K562 (cell line): ENCODE results near the gene IFNK. TPM values are rescaled to one million over a fixed set of nuclear protein-coding genes. Genes with fewer than 3 reads are reported as not detected.

ENCODE experiments used
- ATAC-seq: fragments of 200-7000 bp; cut with Tn5 transposase; 3 replicates; pipeline ENCODE4 v1.9.1; 2020; ENCODE audit warnings: moderate library complexity
- BruUV-seq: library from RNA; stranded (reverse); fragments of 400-500 nt; replicated peaks from 2 replicates; lab custom pipeline; 2021; lab: Mats Ljungman, UMichigan
- CTCF ChIA-PET: fragments of 300-600 bp; formaldehyde crosslinking; extraction: SDS; loops from one replicate; lab custom pipeline; 2021; ENCODE audit warnings: low intra/inter-chr PET ratio; lab: Yijun Ruan, JAX
- POLR2A ChIA-PET: fragments of 300-600, 350-650 bp; sonication (Branson Sonifier 250); formaldehyde crosslinking; extraction: SDS; loops from one replicate; lab custom pipeline; 2021; ENCODE audit warnings: antibody characterized with exemption, inconsistent platforms; lab: Yijun Ruan, JAX
- DNase-seq, 4 experiments: peaks; one replicate each; pipeline versions ENCODE4 v3.0.0 to v3.0.0-alpha.2; 2011 to 2018; ENCODE audit warnings: low spot score in 3 of 4, mixed read lengths in 3 of 4; ENCODE audit errors: extremely low read depth in 1 of 4
- FAIRE-seq: peaks from 2 replicates; lab custom pipeline; 2011; peaks lifted over from hg19 to GRCh38; lab: Jason Lieb, UNC
- H2AFZ ChIP-seq: 2 replicates; pipeline ENCODE4 v1.6.0; 2011; ENCODE audit warnings: low read depth, low read length, control low read depth, inconsistent platforms
- H3K27ac ChIP-seq: fragments of 200-600 bp; 3 replicates; pipeline ENCODE4 v1.8.0; 2011; ENCODE audit warnings: low read depth, mild to moderate bottlenecking, control low read depth, inconsistent platforms, low read length, moderate library complexity, mixed read lengths; ENCODE audit errors: extremely low read depth
- H3K27me3 ChIP-seq, 2 experiments: fragments of 300-600 bp in 1 of 2; 2 replicates in 1 of 2; 3 replicates in 1 of 2; pipeline versions ENCODE4 v1.6.0 to v1.8.0; 2011; ENCODE audit warnings: inconsistent platforms in 2 of 2, low read length in 2 of 2, mild to moderate bottlenecking in 1 of 2, mixed read lengths in 1 of 2, moderate library complexity in 1 of 2; ENCODE audit not compliant: control insufficient read depth in 2 of 2, insufficient read depth in 2 of 2
- H3K36me3 ChIP-seq: fragments of 300-600 bp; 3 replicates; pipeline ENCODE4 v1.8.0; 2011; ENCODE audit warnings: mild to moderate bottlenecking, low read length, inconsistent platforms; ENCODE audit not compliant: control insufficient read depth, insufficient read depth
- H3K4me1 ChIP-seq, 2 experiments: fragments of 200-600 bp in 1 of 2; replicated peaks in 1 of 2; 2 replicates in 1 of 2; 3 replicates in 1 of 2; pipeline versions ENCODE4 v1.5.1 to v1.8.0; 2011; ENCODE audit warnings: inconsistent platforms in 2 of 2, low read length in 2 of 2, mild to moderate bottlenecking in 1 of 2, mixed read lengths in 1 of 2, moderate library complexity in 1 of 2; ENCODE audit not compliant: control insufficient read depth in 2 of 2, insufficient read depth in 2 of 2
- H3K4me2 ChIP-seq: 2 replicates; pipeline ENCODE4 v1.6.1; 2011; ENCODE audit warnings: low read length, control low read depth, inconsistent platforms, mixed read lengths; ENCODE audit not compliant: insufficient read depth
- H3K4me3 ChIP-seq: fragments of 200-600 bp; sonication (generic), shearing (Covaris generic); 2 replicates; pipeline ENCODE4 v1.5.1; 2016; ENCODE audit warnings: control low read depth, inconsistent platforms
- H3K79me2 ChIP-seq: fragments of 200-600 bp; 3 replicates; pipeline ENCODE4 v1.8.0; 2011; ENCODE audit warnings: low read length, inconsistent platforms; ENCODE audit not compliant: control insufficient read depth, insufficient read depth
- H3K9ac ChIP-seq, 2 experiments: 2 replicates each; pipeline versions ENCODE4 v1.6.0 to v1.6.1; 2011; ENCODE audit warnings: low read depth in 2 of 2, low read length in 2 of 2, control low read depth in 1 of 2, inconsistent platforms in 1 of 2, mild to moderate bottlenecking in 1 of 2, mixed read lengths in 1 of 2; ENCODE audit not compliant: insufficient read depth in 1 of 2
- H3K9me1 ChIP-seq: one replicate; pipeline ENCODE4 v1.6.0; 2011; ENCODE audit warnings: inconsistent platforms, mild to moderate bottlenecking, low read length, moderate library complexity; ENCODE audit not compliant: control insufficient read depth, insufficient read depth
- H3K9me3 ChIP-seq: replicated peaks from 2 replicates; pipeline ENCODE4 v1.5.1; 2011; ENCODE audit warnings: low read depth, low read length, inconsistent platforms; ENCODE audit not compliant: control insufficient read depth, insufficient read depth
- H4K20me1 ChIP-seq: replicated peaks from 2 replicates; pipeline ENCODE4 v1.6.1; 2011; ENCODE audit warnings: low read length, inconsistent platforms, mixed read lengths; ENCODE audit not compliant: control insufficient read depth, insufficient read depth
- CTCF ChIP-seq, 3 experiments: IDR thresholded peaks in 2 of 3; conservative IDR thresholded peaks in 1 of 3; 2 replicates each; pipeline ENCODE4 v1.5.1; 2011 to 2012; ENCODE audit warnings: low read length in 3 of 3, mild to moderate bottlenecking in 3 of 3, control low read depth in 2 of 3, improper control_type of control experiment in 1 of 3, inconsistent platforms in 1 of 3, low read depth in 1 of 3, mixed read lengths in 1 of 3, moderate library complexity in 1 of 3; ENCODE audit not compliant: insufficient read depth in 2 of 3
- GABPB2 ChIP-seq: fragments of 250-450 bp; sonication (Bioruptor Pico); conservative IDR thresholded peaks from 2 replicates; pipeline ENCODE4 v1.5.1; 2021; ENCODE audit warnings: mild to moderate bottlenecking
- RAD21 ChIP-seq, 2 experiments: fragments of 250-450 bp in 1 of 2; fragments of 450-650 bp in 1 of 2; sonication (Bioruptor Pico) in 1 of 2; formaldehyde crosslinking in 1 of 2; IDR thresholded peaks in 1 of 2; conservative IDR thresholded peaks in 1 of 2; 2 replicates each; pipeline versions ENCODE4 v1.4.0 to v1.8.0; 2020 to 2022; ENCODE audit warnings: mild to moderate bottlenecking in 2 of 2, moderate library complexity in 1 of 2
- REST ChIP-seq, 2 experiments: fragments of 450-650 bp; formaldehyde crosslinking in 1 of 2; IDR thresholded peaks; 2 replicates each; pipeline versions ENCODE4 v1.4.0 to v1.6.1; 2014 to 2020; ENCODE audit warnings: mild to moderate bottlenecking in 2 of 2, borderline replicate concordance in 1 of 2, low read depth in 1 of 2
- WGBS: fragments of 100-300 bp; shearing (Covaris generic); methylation state at CpG from one replicate; pipeline ENCODE4 v1.1.6; 2016; ENCODE audit warnings: low coverage, mixed read lengths; ENCODE audit not compliant: insufficient coverage; ENCODE audit errors: missing lambda C conversion rate; 5-methylcytosine and 5-hydroxymethylcytosine counted together
- in situ Hi-C: fragments of 300-500 bp; cut with MboI; formaldehyde crosslinking; loops from 4 replicates; pipeline ENCODE4 v1.15.0; 2018; ENCODE audit warnings: inconsistent platforms, mixed read lengths
- intact Hi-C: fragments of 100-400 bp; cut with micrococcal nuclease; formaldehyde crosslinking; loops from 2 replicates; pipeline ENCODE4 v1.14.2; 2022
- polyA plus RNA-seq, 8 experiments: library from polyadenylated mRNA; depleted of rRNA in 4 of 8; stranded (reverse) in 5 of 8; unstranded in 3 of 8; fragments of >200 nt; fragmentation: Nextera tagmentation in 2 of 8; fragmentation: Illumina TruSeq in 1 of 8; extraction: Ambion mirVana in 2 of 8; extraction: Trizol in 1 of 8; gene quantifications; 2 replicates each; pipeline versions ENCODE4 v1.2.1 to v1.2.3, GENCODE V29; 2011 to 2014; ENCODE audit warnings: inconsistent platforms in 1 of 8, missing spikeins in 1 of 8
- total RNA-seq, 7 experiments: library from RNA; depleted of rRNA in 6 of 7; stranded (reverse); fragments of >200 nt in 6 of 7; fragmentation: Illumina TruSeq in 2 of 7; extraction: Trizol in 2 of 7; gene quantifications; 2 replicates each; pipeline versions ENCODE4 v1.2.1 to v1.2.3, GENCODE V29; 2011 to 2021; ENCODE audit warnings: low replicate concordance in 1 of 7

IFNK gene
- total and polyA plus RNA-seq, 9 of the 15 experiments (the other 6 are each of a cell fraction or from before 2014, with no cell fraction given): 0.11 TPM; not detected in 8

GRCh38 chr9:27548055-27548741 is 24.1 kb downstream of the IFNK start:
- H2AFZ ChIP-seq: no peak overlapping the region
- FAIRE-seq (no peak), ATAC-seq (peak; percentile 56; the same call in 1 of the 3 replicates), DNase-seq (peak in 1 of 4 experiments; percentile 9)
- no peaks in the 10 kb centered on the region for H3K79me2 ChIP-seq
- no peak overlapping the region for H3K4me2 ChIP-seq
- WGBS: 26% methylated on average over 6 of the region's 10 CpGs
- intact Hi-C loops: loop anchor here (1.0 to 2.0 kb wide), 2 partner anchors 215 to 272 kb away; no protein-coding TSS in a partner anchor
- in situ Hi-C loops: no loop called here
- no peak overlapping the region for H3K9ac ChIP-seq
- H4K20me1 ChIP-seq: no peaks in the 10 kb centered on the region
- H3K9me1 ChIP-seq: no peaks in the 10 kb centered on the region
- no peak overlapping the region for H3K27ac ChIP-seq
- no peak overlapping the region for H3K4me3 ChIP-seq
- CTCF ChIA-PET: interaction anchor here (0.7 to 2.7 kb wide), 3 partner anchors 10 to 215 kb away, joined by 5 to 27 read pairs (median 7); no protein-coding TSS in a partner anchor
- POLR2A ChIA-PET: no interaction called here
- no peaks in the 10 kb centered on the region for H3K9me3 ChIP-seq
- no peaks in the 10 kb centered on the region for H3K4me1 ChIP-seq
- BruUV-seq: no TSS peak
- TF ChIP-seq CTCF (IDR thresholded peaks at IDR 0.05 in 2 of 3, conservative IDR thresholded peaks at IDR 0.05 in 1 of 3; ENCODE audit: insufficient read depth in 2 of 3, low read depth in 1 of 3, low read length in 3 of 3): peak; percentile 13 to 51 (median 13); a peak in 3 of 6 replicates
- TF ChIP-seq REST (IDR thresholded peaks at IDR 0.05; ENCODE audit: borderline replicate concordance): peak; percentile 39; the same call in 1 of the 2 replicates
- no peak for TF ChIP-seq REST (CRISPR knock-in tag; IDR thresholded peaks at IDR 0.05; ENCODE audit: low read depth)
- no peak for TF ChIP-seq GABPB2 (CRISPR knock-in tag)
- peak; percentile 23 to 64; a peak in 3 of 4 replicates for TF ChIP-seq RAD21 (CRISPR knock-in tag; conservative IDR thresholded peaks at IDR 0.05 in 1 of 2, IDR thresholded peaks at IDR 0.05 in 1 of 2)
- TF ChIP-seq, all 486 proteins: peak for 3
- Histone ChIP-seq H3K27me3 (no peaks in the 10 kb centered on the region), H3K36me3 (no peaks in the 10 kb centered on the region)
